Liver (tissue), 9 donors: ENCODE results near the gene RAB1A. TPM values are rescaled to one million over a fixed set of nuclear protein-coding genes. Genes with fewer than 3 reads are reported as not detected.

Experiments used
- DNase-seq: peaks from one replicate; pipeline ENCODE4 v3.0.0-alpha.2; 2017; ENCODE audit warnings: low spot score
- H3K27ac ChIP-seq, 2 donors: one replicate each; pipeline ENCODE4 v1.7.0; 2013; ENCODE audit warnings: inconsistent platforms in 2 of 2, low read length in 2 of 2, control low read depth in 1 of 2, low read depth in 1 of 2, mild to moderate bottlenecking in 1 of 2
- H3K27me3 ChIP-seq, 4 donors: one replicate each; pipeline versions ENCODE4 v1.6.1 to v1.7.0; 2013; ENCODE audit warnings: low read length in 3 of 4, inconsistent platforms in 1 of 4, mild to moderate bottlenecking in 1 of 4, moderate library complexity in 1 of 4; ENCODE audit not compliant: control insufficient read depth in 4 of 4, insufficient read depth in 4 of 4
- H3K36me3 ChIP-seq, 4 donors: one replicate each; pipeline versions ENCODE4 v1.6.1 to v1.7.0; 2013; ENCODE audit warnings: low read length in 3 of 4, mild to moderate bottlenecking in 3 of 4, low read depth in 1 of 4, moderate library complexity in 1 of 4; ENCODE audit not compliant: control insufficient read depth in 4 of 4, insufficient read depth in 3 of 4
- H3K4me1 ChIP-seq, 4 donors: one replicate each; pipeline versions ENCODE4 v1.6.1 to v1.7.0; 2013; ENCODE audit warnings: low read length in 3 of 4, mild to moderate bottlenecking in 3 of 4, moderate library complexity in 1 of 4; ENCODE audit not compliant: control insufficient read depth in 4 of 4, insufficient read depth in 4 of 4
- H3K4me3 ChIP-seq, 3 donors: one replicate each; pipeline versions ENCODE4 v1.6.1 to v1.7.0; 2013; ENCODE audit warnings: low read length in 3 of 3, control low read depth in 1 of 3, low read depth in 1 of 3, mild to moderate bottlenecking in 1 of 3
- H3K9ac ChIP-seq, 2 donors: one replicate each; pipeline ENCODE4 v1.7.0; 2013; ENCODE audit warnings: low read length in 2 of 2, mild to moderate bottlenecking in 2 of 2, moderate library complexity in 2 of 2, control low read depth in 1 of 2, low read depth in 1 of 2
- H3K9me3 ChIP-seq, 4 donors: one replicate each; pipeline versions ENCODE4 v1.6.1 to v1.7.0; 2013; ENCODE audit warnings: low read length in 3 of 4; ENCODE audit not compliant: control insufficient read depth in 4 of 4
- FOXA1 ChIP-seq: IDR thresholded peaks from 2 replicates; pipeline ENCODE4 v1.6.1; 2016; ENCODE audit warnings: antibody characterized with exemption
- FOXA2 ChIP-seq: IDR thresholded peaks from 2 replicates; pipeline ENCODE4 v1.6.1; 2016; ENCODE audit warnings: antibody characterized with exemption
- GABPA ChIP-seq, 2 donors: IDR thresholded peaks in 1 of 2; conservative IDR thresholded peaks in 1 of 2; 2 replicates each; pipeline ENCODE4 v1.6.1; 2016; ENCODE audit warnings: antibody characterized with exemption in 2 of 2, mild to moderate bottlenecking in 1 of 2, moderate library complexity in 1 of 2
- HNF4G ChIP-seq: IDR thresholded peaks from 2 replicates; pipeline ENCODE4 v1.6.1; 2016; ENCODE audit warnings: antibody characterized with exemption
- MAX ChIP-seq: IDR thresholded peaks from 2 replicates; pipeline ENCODE4 v1.6.1; 2016; ENCODE audit warnings: antibody characterized with exemption
- NR2F2 ChIP-seq: IDR thresholded peaks from 2 replicates; pipeline ENCODE4 v1.6.1; 2016; ENCODE audit warnings: antibody characterized with exemption
- RAD21 ChIP-seq, 2 donors: IDR thresholded peaks; 2 replicates each; pipeline ENCODE4 v1.6.1; 2016; ENCODE audit warnings: antibody characterized with exemption in 2 of 2, mild to moderate bottlenecking in 2 of 2
- RXRA ChIP-seq, 2 donors: IDR thresholded peaks; 2 replicates each; pipeline ENCODE4 v1.6.1; 2017 to 2018; ENCODE audit warnings: antibody characterized with exemption in 2 of 2, mild to moderate bottlenecking in 1 of 2
- SP1 ChIP-seq: IDR thresholded peaks from 2 replicates; pipeline ENCODE4 v1.6.1; 2018; ENCODE audit warnings: antibody characterized with exemption, mild to moderate bottlenecking
- TAF1 ChIP-seq: conservative IDR thresholded peaks from 2 replicates; pipeline ENCODE4 v1.6.1; 2016; ENCODE audit warnings: antibody characterized with exemption, mild to moderate bottlenecking
- YY1 ChIP-seq: IDR thresholded peaks from 2 replicates; pipeline ENCODE4 v1.6.1; 2016; ENCODE audit warnings: antibody characterized with exemption, mild to moderate bottlenecking
- WGBS: extraction: QIAGEN DNeasy Blood & Tissue Kit; methylation state at CpG from one replicate; pipeline ENCODE4 v1.1.7; 2013; 5-methylcytosine and 5-hydroxymethylcytosine counted together
- polyA plus RNA-seq, 2 donors: library from polyadenylated mRNA; stranded (reverse) in 1 of 2; unstranded in 1 of 2; fragments of 200-250 nt in 1 of 2; fragments of >200 nt in 1 of 2; fragmentation: Nextera tagmentation in 1 of 2; extraction: Ambion mirVana in 1 of 2; gene quantifications; one replicate each; pipeline versions ENCODE4 v1.2.1 to v1.2.3, GENCODE V29; 2013 to 2015
- total RNA-seq, 2 donors: library from RNA; depleted of rRNA; stranded (reverse); fragments of >200 nt; gene quantifications; one replicate each; pipeline ENCODE4 v1.2.3, GENCODE V29; 2014
- TF ChIP-seq, protein P1 (sequence below): IDR thresholded peaks from 2 replicates; pipeline ENCODE4 v1.6.1; 2016; ENCODE audit warnings: antibody characterized with exemption, mild to moderate bottlenecking
- TF ChIP-seq, protein P2 (sequence below): IDR thresholded peaks from 2 replicates; pipeline ENCODE4 v1.6.1; 2016; ENCODE audit warnings: antibody characterized with exemption
- TF ChIP-seq, protein P3 (sequence below): IDR thresholded peaks from 2 replicates; pipeline ENCODE4 v1.6.1; 2016; ENCODE audit warnings: antibody characterized with exemption
- donor health status: healthy.
- donor health status: healthy.
- donor health status: healthy.
- donor health status: healthy.
- donor health status: healthy.

Gene RAB1A
- total and polyA plus RNA-seq, 4 donors = 52.8 to 89.7 (median 77.8) TPM

DNA sequence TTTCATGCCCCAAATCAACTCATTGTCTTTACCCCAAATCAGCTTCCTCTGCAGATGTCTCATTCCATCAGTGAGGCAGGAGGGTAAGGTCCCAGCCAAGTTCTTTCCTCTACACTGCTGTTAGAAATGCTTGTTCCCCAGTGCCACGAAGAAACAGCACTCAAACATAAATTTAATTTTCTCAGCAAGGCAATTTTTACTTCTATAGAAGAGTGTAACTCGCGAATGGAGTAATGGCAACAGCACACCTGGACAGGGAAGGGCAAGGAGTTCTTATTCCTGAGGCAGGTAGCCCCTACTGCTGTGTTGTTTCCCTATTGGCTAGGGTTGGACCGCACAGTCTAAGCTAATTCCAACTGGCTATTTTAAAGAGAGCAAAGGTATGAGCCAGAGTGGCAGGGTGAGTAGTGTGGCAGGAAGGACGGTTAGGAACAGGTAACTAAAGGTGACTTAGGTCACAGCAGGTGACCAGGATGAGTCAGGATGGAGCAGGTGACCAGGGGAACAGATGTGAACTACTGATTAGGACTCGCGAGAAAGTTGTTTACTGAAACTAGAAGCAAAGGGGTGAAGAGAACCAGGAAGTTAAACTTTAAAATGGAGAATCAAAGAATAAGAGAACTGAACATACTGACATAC lies 85.7 kb downstream of the RAB1A start (continued):
- TF ChIP-seq, protein P1, sequence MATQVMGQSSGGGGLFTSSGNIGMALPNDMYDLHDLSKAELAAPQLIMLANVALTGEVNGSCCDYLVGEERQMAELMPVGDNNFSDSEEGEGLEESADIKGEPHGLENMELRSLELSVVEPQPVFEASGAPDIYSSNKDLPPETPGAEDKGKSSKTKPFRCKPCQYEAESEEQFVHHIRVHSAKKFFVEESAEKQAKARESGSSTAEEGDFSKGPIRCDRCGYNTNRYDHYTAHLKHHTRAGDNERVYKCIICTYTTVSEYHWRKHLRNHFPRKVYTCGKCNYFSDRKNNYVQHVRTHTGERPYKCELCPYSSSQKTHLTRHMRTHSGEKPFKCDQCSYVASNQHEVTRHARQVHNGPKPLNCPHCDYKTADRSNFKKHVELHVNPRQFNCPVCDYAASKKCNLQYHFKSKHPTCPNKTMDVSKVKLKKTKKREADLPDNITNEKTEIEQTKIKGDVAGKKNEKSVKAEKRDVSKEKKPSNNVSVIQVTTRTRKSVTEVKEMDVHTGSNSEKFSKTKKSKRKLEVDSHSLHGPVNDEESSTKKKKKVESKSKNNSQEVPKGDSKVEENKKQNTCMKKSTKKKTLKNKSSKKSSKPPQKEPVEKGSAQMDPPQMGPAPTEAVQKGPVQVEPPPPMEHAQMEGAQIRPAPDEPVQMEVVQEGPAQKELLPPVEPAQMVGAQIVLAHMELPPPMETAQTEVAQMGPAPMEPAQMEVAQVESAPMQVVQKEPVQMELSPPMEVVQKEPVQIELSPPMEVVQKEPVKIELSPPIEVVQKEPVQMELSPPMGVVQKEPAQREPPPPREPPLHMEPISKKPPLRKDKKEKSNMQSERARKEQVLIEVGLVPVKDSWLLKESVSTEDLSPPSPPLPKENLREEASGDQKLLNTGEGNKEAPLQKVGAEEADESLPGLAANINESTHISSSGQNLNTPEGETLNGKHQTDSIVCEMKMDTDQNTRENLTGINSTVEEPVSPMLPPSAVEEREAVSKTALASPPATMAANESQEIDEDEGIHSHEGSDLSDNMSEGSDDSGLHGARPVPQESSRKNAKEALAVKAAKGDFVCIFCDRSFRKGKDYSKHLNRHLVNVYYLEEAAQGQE = no peak
- TF ChIP-seq FOXA1 = no peak

DNA sequence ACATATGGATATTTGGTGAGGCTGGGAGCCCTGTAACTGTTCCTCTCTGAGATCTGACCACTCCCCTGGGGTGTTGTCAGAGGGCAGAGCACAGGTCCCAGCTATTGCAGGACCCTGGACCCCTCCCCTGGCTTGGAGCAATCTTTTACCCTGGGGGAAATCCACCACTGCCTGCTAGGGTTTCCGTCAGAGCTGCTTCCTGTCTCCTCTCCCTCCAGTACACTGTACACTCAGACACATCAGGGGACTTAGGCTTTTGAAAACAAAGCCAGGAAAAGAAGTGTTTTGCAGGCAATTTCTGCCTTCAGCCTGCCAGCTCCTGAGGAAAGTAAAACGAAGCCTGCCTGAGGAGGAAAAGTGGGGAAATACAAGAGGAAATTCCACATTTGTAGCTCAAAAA lies 86.9 kb downstream of the RAB1A start:
- 82% methylated on average over 2 of the region's 2 CpGs for WGBS
- Histone ChIP-seq H3K27me3 (no peaks in the 10 kb centered on the region), H3K4me3 (no peak overlapping the region), H3K9ac (no peak overlapping the region), H3K4me1 (peaks cover 0 to 5% (median 4%) of the 10 kb centered on the region in 4 donors), H3K27ac (no peak overlapping the region), H3K9me3 (peaks cover 0 to 3% (median 0%) of the 10 kb centered on the region in 4 donors), H3K36me3 (peaks cover 0 to 3% (median 0%) of the 10 kb centered on the region in 4 donors)
- TF ChIP-seq, protein P1 = no peak
- TF ChIP-seq YY1 (no peak), HNF4G (no peak), MAX (no peak), RXRA (IDR thresholded peaks at IDR 0.05) (no peak), FOXA2 (no peak), NR2F2 (no peak), FOXA1 (no peak), GABPA (IDR thresholded peaks at IDR 0.05 in 1 of 2, conservative IDR thresholded peaks at IDR 0.05 in 1 of 2) (no peak), RAD21 (IDR thresholded peaks at IDR 0.05) (no peak), TAF1 (no peak), SP1 (no peak)
- TF ChIP-seq, protein P2, sequence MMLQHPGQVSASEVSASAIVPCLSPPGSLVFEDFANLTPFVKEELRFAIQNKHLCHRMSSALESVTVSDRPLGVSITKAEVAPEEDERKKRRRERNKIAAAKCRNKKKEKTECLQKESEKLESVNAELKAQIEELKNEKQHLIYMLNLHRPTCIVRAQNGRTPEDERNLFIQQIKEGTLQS = no peak
- TF ChIP-seq, protein P3, sequence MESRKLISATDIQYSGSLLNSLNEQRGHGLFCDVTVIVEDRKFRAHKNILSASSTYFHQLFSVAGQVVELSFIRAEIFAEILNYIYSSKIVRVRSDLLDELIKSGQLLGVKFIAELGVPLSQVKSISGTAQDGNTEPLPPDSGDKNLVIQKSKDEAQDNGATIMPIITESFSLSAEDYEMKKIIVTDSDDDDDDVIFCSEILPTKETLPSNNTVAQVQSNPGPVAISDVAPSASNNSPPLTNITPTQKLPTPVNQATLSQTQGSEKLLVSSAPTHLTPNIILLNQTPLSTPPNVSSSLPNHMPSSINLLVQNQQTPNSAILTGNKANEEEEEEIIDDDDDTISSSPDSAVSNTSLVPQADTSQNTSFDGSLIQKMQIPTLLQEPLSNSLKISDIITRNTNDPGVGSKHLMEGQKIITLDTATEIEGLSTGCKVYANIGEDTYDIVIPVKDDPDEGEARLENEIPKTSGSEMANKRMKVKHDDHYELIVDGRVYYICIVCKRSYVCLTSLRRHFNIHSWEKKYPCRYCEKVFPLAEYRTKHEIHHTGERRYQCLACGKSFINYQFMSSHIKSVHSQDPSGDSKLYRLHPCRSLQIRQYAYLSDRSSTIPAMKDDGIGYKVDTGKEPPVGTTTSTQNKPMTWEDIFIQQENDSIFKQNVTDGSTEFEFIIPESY = no peak
- no peak for DNase-seq
